DND-41 (cell line): Measurements from ENCODE around the gene HOXC6.

Experiments
- EZH2 ChIP-seq: IDR thresholded peaks from 3 replicates; pipeline ENCODE4 v1.6.1; 2012; ENCODE audit warnings: borderline replicate concordance, low read depth, mild to moderate bottlenecking, moderate library complexity, low read length, inconsistent platforms; ENCODE audit not compliant: severe bottlenecking
- TF ChIP-seq, protein P1 (sequence below): IDR thresholded peaks from 2 replicates; pipeline ENCODE4 v1.5.1; 2012; ENCODE audit warnings: borderline replicate concordance, low read length, moderate library complexity, mild to moderate bottlenecking; ENCODE audit not compliant: poor library complexity, severe bottlenecking; ENCODE audit errors: extremely low read depth

GRCh38 chr12:53991077-53991460 lies 37.2 kb upstream of the HOXC6 start:
- TF ChIP-seq, protein P1, sequence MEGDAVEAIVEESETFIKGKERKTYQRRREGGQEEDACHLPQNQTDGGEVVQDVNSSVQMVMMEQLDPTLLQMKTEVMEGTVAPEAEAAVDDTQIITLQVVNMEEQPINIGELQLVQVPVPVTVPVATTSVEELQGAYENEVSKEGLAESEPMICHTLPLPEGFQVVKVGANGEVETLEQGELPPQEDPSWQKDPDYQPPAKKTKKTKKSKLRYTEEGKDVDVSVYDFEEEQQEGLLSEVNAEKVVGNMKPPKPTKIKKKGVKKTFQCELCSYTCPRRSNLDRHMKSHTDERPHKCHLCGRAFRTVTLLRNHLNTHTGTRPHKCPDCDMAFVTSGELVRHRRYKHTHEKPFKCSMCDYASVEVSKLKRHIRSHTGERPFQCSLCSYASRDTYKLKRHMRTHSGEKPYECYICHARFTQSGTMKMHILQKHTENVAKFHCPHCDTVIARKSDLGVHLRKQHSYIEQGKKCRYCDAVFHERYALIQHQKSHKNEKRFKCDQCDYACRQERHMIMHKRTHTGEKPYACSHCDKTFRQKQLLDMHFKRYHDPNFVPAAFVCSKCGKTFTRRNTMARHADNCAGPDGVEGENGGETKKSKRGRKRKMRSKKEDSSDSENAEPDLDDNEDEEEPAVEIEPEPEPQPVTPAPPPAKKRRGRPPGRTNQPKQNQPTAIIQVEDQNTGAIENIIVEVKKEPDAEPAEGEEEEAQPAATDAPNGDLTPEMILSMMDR = no peak
- no peak for TF ChIP-seq EZH2
